Cardiac atrium fibroblast (primary cell): ENCODE measurements around the gene ANTKMT. TPM values are rescaled to one million over a fixed set of nuclear protein-coding genes. Genes with fewer than 3 reads are reported as not detected.

ENCODE experiments used
- total RNA-seq: library from RNA; depleted of rRNA; stranded (reverse); fragments of >200 nt; gene quantifications from 2 replicates; pipeline ENCODE4 v1.2.3, GENCODE V29; 2015

ANTKMT gene, protein sequence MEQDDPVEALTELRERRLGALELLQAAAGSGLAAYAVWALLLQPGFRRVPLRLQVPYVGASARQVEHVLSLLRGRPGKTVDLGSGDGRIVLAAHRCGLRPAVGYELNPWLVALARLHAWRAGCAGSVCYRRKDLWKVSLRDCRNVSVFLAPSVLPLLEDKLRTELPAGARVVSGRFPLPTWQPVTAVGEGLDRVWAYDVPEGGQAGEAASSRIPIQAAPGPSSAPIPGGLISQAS
- total RNA-seq = 13.4 and 19.0 TPM in 2 replicates

DNA sequence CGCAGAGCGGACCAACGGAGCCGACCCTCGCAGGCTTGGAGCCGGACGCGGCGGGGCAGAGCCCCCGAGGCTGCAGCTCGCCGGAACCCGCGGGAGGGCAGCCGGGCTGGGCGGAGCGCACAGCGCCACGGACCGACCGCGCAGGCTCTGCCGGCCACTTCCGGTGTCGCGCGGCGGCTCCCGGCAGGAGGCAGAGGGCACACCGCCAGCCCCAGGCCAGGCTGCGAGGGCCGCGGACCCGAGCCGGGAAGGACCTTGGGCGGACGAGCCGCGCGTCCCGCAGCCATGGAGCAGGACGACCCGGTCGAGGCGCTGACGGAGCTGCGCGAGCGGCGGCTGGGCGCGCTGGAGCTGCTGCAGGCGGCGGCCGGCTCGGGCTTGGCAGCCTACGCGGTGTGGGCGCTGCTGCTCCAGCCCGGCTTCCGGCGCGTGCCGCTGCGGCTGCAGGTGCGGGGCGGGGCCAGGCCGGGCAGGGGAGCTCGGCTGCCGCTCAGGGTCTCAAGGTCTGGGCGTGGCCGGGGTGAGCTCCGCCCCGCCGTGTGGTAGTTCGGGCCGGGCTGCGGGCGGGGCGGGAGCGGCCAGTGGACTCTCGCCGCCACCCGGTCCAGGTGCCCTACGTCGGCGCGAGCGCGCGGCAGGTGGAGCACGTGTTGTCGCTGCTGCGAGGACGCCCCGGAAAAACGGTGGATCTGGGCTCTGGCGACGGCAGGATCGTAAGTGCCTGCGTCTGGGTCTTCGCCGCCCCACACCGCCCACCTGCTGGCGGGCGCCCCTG is at the start of gene ANTKMT:
TSS of gene ANTKMT (plus strand) at position 157 of the 775 bp plus-strand sequence. CDS start at position 286, 129 bp downstream.

DNA sequence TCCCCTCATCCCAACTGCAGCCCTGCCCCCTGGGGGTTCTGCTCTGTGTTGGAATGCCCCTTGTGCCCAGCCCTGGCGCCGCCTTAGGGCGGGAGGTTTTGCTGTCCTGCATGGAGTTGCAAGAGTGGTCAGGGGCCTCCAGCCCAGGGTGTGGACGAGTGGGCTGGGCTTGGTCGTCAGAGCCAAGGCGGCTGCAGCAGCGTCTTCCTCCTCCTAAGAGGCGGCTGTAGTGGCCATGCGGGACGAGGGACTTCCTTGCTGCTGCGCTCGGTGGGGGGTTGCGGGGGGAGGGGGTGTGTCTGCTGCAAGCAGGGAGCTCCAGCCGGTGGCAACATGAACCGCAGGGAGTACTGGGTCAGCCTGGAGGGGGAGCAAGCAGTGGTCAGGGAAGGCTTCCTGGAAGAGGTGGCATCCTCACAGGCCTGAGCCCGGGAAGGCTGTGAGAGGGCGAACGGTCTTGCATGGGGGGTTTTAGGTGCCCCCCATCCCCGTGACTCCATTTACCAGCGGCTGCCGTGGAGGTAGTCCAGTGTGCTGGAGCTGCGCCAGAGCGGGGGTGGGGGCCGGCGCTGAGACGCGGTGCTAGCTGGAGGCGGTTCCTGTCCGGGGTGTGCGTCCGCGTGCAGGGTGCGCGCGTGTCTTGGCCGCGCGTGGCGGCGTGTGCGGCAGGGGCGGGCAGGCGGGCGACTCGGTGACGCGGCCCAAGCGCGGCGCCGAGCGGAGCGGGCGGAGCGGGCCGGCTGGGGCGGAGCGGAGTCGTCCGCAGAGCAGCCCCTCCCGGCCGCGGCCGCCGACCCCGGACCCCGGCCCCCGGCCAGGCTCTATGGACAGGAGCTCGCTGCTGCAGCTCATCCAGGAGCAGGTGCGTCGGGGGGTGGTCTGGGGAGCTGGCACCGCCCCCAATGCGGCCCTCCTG is 45.7 kb upstream of the ANTKMT start, which contains the start of gene RHBDL1:
TSS of gene RHBDL1 (plus strand) at position 704 of the 916 bp plus-strand sequence. CDS start at position 824, 120 bp downstream.

DNA sequence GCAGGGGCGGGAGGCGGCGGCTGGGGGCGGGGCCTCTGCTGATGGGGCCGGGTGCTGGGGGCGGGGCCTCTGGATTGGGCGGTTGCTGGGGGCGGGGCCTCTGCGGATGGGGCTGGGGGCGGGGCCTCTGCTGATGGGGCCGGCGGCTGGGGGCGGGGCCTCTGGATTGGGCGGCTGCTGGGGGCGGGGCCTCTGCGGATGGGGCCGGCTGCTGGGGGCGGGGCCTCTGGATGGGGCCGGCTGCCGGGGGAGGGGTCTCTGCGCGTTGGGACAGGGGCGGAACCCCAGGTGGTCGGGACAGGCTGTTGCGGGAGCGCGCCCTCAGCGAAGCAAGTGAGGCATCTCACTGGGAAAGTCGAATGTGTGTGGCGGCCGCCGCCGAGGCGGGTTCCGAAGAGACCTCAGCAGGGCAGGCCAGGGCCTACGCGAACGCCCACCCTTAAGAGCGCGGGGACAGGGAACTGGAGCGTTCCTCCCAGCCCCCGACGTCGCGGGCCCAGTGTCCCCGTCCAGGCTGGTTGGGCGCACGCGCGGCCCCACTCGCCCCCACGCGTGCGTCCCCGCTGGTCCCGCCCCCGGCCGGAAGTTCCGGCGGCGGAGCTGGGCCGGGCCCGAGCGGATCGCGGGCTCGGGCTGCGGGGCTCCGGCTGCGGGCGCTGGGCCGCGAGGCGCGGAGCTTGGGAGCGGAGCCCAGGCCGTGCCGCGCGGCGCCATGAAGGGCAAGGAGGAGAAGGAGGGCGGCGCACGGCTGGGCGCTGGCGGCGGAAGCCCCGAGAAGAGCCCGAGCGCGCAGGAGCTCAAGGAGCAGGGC is 40.9 kb upstream of the ANTKMT start, which contains the start of gene STUB1:
TSS of gene STUB1 (plus strand) at position 597 of the 811 bp plus-strand sequence. CDS start at position 713, 116 bp downstream.

DNA sequence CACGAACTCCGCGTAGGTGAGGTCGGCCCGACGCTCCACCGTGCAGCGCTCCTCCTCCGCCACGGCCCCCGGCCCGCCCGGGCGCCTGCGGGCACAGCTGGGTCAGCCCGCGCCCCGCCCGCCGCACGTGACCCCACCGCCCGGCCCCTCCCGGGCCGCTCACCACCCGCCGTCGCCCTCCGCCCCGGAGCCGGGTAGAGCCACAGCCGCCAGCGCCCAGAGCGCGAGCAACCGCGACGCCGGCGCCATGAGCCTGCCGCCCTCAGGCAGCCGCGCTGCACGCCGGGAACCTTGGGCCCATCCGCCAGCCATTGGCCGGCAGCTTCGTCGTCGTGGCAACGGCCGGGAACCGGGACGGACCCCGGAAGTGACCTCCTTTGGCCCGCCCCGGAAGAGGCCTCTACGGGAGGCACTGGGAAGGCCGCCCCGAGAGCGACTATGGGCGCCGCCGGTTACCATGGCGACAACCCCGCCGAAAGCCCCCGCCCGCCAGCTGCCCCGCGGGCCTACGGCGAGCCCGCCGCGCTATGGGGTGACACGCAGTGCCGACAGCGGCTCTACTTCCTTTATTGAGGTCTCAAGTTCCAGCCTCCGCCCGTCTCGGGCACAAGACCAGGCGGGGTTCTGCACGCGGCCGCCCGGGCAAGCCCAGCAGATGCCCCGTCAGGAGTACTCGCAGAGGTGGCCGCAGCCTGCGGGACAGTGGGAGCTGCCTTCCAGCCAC is 36.7 kb upstream of the ANTKMT start, which contains the start of gene JMJD8:
TSS of gene JMJD8 (minus strand) at position 264 of the 724 bp plus-strand sequence. CDS start at position 249, 15 bp downstream.

DNA sequence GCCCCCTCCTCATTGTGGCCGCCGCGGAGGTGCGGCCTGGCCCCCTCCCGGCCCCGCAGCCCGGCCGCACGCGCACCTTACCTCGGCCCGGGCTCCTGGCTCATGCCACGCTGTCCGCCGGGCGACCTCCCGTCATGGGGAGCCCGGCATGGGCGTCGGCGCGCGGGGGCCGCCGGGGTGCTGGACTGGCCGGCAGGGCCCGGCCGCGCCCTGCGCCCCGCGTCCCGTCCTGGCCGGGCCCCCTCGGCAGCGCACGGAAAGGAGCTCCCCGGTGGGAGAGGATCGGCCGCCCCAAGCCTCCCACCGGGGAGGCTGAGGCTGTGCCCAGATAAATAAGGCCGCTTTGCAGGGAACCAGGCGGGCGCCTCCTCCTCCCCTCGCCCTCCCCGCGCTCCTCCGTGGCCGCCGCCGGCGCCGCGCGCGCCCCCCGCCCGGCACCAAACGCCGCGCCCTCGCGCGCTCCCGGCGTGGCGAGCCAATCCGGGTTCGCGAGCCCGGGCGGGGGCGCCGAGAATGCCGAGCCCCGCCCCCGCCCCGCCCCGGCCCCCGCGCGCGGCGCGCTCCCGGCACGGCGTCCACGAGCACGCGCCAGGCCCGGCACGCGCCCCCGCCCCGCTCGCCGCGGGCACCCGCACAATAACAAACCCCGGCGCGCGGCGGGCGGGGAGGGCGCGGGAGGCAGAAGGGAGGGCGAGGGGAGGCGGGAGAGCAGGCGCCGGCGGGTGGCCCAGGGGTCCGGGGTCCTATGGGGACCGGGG is 15.3 kb upstream of the ANTKMT start, which contains the start of gene FBXL16:
TSS of gene FBXL16 (minus strand) at position 371 of the 758 bp plus-strand sequence. CDS start 8,396 bp downstream, outside the sequence.

DNA sequence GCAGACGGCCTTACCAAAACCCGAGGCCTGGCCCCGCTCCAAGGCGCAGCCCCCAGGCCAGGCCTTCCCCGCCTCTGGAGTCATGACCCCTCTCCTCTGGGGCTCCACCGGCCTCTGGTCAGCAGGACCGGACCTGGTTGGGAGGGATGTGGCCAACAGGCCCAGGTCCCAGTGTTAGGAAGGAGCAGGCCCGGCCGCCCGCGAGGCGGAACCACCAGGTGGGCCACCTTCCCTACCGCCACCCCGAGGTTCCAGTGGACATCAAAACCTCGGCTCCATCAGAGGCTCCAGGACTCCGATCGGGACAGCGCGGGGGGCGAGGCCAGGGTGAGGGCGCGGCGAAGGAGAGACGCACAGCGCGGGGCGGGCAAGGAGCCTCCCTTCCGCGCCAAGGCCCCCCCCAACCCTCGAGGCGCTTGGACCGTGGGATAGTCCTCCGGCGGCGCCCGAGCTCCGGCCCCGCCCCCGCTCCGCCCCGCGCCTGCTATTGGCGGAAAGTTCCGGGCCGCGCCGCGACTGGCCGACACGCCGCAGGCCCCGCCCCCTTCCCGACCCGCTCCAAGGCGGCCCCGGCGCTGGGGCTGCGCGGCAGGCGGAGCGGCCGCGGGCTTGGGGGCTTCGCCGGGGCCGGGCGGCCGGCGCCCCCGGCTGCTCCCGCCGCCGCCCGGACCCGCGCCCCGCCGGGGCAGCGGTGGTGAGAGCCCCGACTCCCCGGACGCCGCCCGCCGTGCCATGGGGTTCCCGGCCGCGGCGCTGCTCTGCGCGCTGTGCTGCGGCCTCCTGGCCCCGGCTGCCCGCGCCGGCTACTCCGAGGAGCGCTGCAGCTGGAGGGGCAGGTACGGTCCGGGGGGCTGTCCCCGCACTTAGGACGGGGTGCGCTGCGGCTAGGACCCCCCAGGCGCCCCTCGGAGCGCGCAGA is 6.1 kb upstream of the ANTKMT start, which contains the start of gene METRN:
TSS of gene METRN (plus strand) at position 561 of the 919 bp plus-strand sequence. CDS start at position 733, 172 bp downstream.

DNA sequence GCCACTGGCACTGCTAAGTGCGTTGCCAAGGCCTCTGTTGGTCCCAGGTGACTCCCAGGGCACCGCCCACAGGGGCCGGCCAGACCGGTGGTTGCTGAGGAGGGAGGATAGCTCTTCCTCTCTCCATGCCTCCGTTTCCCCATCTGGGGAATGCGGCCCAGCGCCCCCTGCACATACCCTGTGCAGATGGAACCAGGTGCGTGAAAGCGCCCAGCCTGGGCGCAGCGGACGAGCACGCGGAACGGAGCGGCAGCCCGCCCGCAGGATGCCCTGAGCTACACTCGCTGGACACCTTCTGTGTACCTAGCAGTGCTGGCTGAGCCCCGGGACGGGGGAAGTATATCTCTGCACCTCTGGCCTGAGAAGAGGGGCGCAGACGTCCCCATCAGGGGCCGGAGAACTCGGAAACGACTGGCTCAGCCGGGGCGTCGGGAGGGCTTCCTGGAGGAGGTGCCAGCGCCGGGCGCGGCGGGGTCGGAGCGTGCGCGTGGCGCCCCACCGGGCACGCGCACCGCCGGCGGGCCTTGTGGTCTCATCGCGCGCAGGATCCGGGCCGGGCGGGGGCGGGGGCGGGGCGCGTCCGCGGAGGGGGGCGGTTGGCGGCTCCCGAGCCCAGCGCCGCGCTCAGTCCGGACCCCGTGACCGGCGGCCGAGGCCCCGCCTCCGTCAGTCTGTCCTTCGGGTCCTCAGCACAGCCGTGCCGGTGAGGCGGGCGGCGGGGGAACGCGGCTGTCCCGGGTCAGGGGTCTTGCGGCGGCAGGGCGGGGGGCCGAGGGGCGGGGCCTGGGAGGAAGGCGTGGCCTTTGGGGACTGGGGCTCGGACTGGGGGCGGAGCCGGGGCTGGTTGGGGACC is 5.7 kb downstream of the ANTKMT start, which contains the start of the genes CCDC78 and HAGHL:
TSS of gene CCDC78 (minus strand) at position 6 of the 853 bp plus-strand sequence. CDS start 76 bp downstream, outside the sequence.
TSS of gene HAGHL (plus strand) at position 669 of the 853 bp plus-strand sequence. CDS start 404 bp downstream, outside the sequence.

DNA sequence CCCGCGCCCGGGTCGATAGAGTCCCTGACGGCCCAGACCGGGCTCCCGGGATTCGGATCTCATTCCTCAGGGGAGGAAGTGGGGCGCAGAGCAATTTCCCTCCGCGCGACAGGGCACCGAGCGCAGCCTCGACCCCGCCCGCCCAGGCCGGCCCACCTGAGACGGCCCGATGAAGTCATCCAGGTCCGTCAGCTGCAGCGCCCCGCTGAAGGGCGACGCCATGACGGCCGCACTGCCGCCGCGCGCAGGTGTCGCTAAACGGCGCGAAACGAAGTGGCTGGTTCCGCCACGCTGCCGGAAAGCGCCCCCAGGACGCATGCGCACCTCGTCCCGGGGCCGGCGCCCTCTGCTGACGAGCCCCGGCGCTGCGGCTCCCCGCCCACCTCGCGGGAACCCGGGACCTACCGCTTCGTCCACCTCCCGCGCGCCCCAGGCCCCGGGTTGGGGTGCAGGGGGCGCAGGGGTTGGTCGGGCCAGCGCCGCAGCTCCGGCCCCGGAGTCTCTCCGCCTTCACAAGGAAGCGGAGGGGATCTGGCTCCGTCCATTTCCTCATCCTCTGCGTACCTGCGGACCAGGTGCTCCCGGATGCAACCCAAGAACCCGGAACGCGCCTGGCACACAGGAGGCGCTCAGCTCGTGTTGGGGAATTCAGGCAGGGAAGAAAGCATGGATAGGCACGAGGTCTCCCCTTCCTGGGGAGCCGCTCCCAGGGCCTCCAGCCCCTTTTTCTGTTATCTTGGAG is 20.0 kb downstream of the ANTKMT start, which contains the start of gene CIAO3:
TSS of gene CIAO3 (minus strand) at position 234 of the 742 bp plus-strand sequence. CDS start at position 222, 12 bp downstream.

DNA sequence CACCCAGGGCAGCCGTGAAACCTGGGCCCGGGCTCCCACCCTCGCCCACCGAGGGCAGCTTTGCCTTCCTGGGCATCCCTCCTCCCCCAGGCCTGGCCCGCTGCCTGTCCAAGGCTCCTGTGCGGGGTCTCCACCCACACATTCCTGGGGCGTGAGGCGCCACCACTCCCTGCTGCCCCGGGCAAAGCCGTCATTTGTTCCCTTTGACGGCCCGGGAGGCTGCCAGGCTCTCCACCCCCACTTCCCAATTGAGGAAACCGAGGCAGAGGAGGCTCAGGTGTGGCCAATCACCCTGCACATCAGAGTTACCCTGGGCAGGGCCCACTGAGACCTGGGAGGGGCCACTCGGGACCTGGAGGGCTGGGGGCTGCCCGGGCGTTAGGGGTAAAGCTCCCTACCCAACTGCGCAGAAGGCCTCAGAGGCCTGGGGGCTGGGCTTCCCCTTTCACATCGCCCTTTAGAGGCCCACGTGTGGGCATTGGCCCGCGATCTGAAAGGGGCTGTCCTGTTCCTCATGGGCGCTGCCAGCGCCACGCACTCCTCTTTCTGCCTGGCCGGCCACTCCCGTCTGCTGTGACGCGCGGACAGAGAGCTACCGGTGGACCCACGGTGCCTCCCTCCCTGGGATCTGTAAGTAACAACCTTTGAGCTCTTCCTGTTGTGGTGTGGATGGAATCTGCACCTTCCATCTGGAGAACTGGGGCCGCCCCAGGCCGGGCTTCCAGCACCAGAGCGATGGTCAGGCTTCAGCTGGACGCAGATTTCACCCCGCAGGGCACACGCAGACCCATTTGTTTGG is 39.8 kb downstream of the ANTKMT start, which contains the start of gene MSLN:
TSS of gene MSLN (plus strand) at position 190 of the 799 bp plus-strand sequence. CDS start 1,947 bp downstream, outside the sequence.

Other genes with a start within 250 kb of the ANTKMT start
- gene CAPN15, start 193.4 kb upstream of the ANTKMT start, total RNA-seq = 32.9 and 43.7 TPM in 2 replicates
- not detected in 2 replicates for gene PRR35, start 160.8 kb upstream of the ANTKMT start, total RNA-seq
- 2.2 and 6.5 TPM in 2 replicates for gene NHLRC4, start 154.1 kb upstream of the ANTKMT start, total RNA-seq
- gene PIGQ, start 151.2 kb upstream of the ANTKMT start, total RNA-seq = 22.4 and 30.7 TPM in 2 replicates
- 11.6 and 18.6 TPM in 2 replicates for gene RAB40C, start 131.1 kb upstream of the ANTKMT start, total RNA-seq
- under 0.01 TPM in 1 of 2 replicates, not detected in the other for gene WFIKKN1, start 90.2 kb upstream of the ANTKMT start, total RNA-seq
- gene METTL26, start 84.8 kb upstream of the ANTKMT start, total RNA-seq = 119 and 170 TPM in 2 replicates
- gene MCRIP2, start 79.3 kb upstream of the ANTKMT start, total RNA-seq = 28.2 and 41.8 TPM in 2 replicates
- 9.2 and 12.6 TPM in 2 replicates for gene WDR90, start 71.8 kb upstream of the ANTKMT start, total RNA-seq
- 48.6 and 67.3 TPM in 2 replicates for gene RHOT2, start 53.0 kb upstream of the ANTKMT start, total RNA-seq
- gene RHBDL1, start 45.5 kb upstream of the ANTKMT start, total RNA-seq = 2.9 TPM in 1 of 2 replicates, not detected in the other
- 147 and 190 TPM in 2 replicates for gene STUB1, start 40.7 kb upstream of the ANTKMT start, total RNA-seq
- gene JMJD8, start 36.8 kb upstream of the ANTKMT start, total RNA-seq = 43.3 and 83.1 TPM in 2 replicates
- gene WDR24, start 30.7 kb upstream of the ANTKMT start, total RNA-seq = 9.7 and 12.8 TPM in 2 replicates
- 1.9 and 2.9 TPM in 2 replicates for gene FBXL16, start 15.3 kb upstream of the ANTKMT start, total RNA-seq
- 84.7 and 120 TPM in 2 replicates for gene METRN, start 6.0 kb upstream of the ANTKMT start, total RNA-seq
- 1.6 and 4.5 TPM in 2 replicates for gene CCDC78, start 5.3 kb downstream of the ANTKMT start, total RNA-seq
- 4.0 and 25.1 TPM in 2 replicates for gene HAGHL, start 6.0 kb downstream of the ANTKMT start, total RNA-seq
- 16.8 and 31.4 TPM in 2 replicates for gene CIAO3, start 19.9 kb downstream of the ANTKMT start, total RNA-seq
- gene MSLN, start 39.6 kb downstream of the ANTKMT start, total RNA-seq = not detected in 2 replicates
- 20.0 and 33.5 TPM in 2 replicates for gene RPUSD1, start 67.2 kb downstream of the ANTKMT start, total RNA-seq
- gene CHTF18, start 67.5 kb downstream of the ANTKMT start, total RNA-seq = 16.6 and 22.0 TPM in 2 replicates
- not detected in 2 replicates for gene GNG13, start 79.6 kb downstream of the ANTKMT start, total RNA-seq
- gene LMF1, start 249.8 kb downstream of the ANTKMT start, total RNA-seq = 12.1 and 38.6 TPM in 2 replicates